Measurements from ENCODE around the gene GABPB1. TPM values are rescaled to one million over a fixed set of nuclear protein-coding genes. Genes with fewer than 3 reads are reported as not detected.
A peak's percentile ranks its signal among the peaks of the same experiment; 100 is the strongest.

Gene GABPB1
- polyA plus RNA-seq, 1 of the 3 experiments (the other 2 are of a cell fraction) = 12.8 TPM

GRCh38 chr15:50231761-50232160 lies 123.2 kb downstream of the GABPB1 start:
- Histone ChIP-seq H3K4me1 (ENCODE audit: control insufficient read depth in 1 of 2, insufficient read depth in 2 of 2, low read depth in 1 of 2, low read length in 1 of 2) (peaks cover 0 to 5% of the 10 kb centered on the region in 2 experiments; a peak in 1 of 4 replicates), H3K9ac (no peak overlapping the region), H2AFZ (ENCODE audit: low read depth) (no peak overlapping the region), H3F3A (replicated peaks; ENCODE audit: insufficient read depth) (no peaks in the 10 kb centered on the region), H3K4me3 (ENCODE audit: low read depth in 2 of 2, low read length in 1 of 2) (no peak overlapping the region), H3K36me3 (replicated peaks in 1 of 2; ENCODE audit: control insufficient read depth in 1 of 2, insufficient read depth in 2 of 2, low read length in 1 of 2) (no peaks in the 10 kb centered on the region), H4K20me1 (ENCODE audit: insufficient read depth) (no peaks in the 10 kb centered on the region), H3K9me3 (no peaks in the 10 kb centered on the region), H3K9me2 (no peaks in the 10 kb centered on the region), H3K27me3 (ENCODE audit: insufficient read depth) (no peaks in the 10 kb centered on the region), H3K27ac (ENCODE audit: low read depth in 2 of 2, low read length in 1 of 2) (no peak overlapping the region), H3K4me2 (no peak overlapping the region), H3K79me2 (ENCODE audit: insufficient read depth) (no peaks in the 10 kb centered on the region)
- DNase-seq = no peak
- CTCF ChIA-PET = no interaction called here
- TF ChIP-seq RCOR1 (IDR thresholded peaks at IDR 0.05; ENCODE audit: low read length) = no peak
- TF ChIP-seq POLR2AphosphoS5 (IDR thresholded peaks at IDR 0.05; ENCODE audit: low read depth, low read length) = no peak
- no peak for TF ChIP-seq SIN3A (IDR thresholded peaks at IDR 0.05; ENCODE audit: borderline replicate concordance, low read depth, low read length)
- no peak for TF ChIP-seq NFIC (IDR thresholded peaks at IDR 0.05; ENCODE audit: borderline replicate concordance)
- no peak for TF ChIP-seq FOXM1 (IDR thresholded peaks at IDR 0.05; ENCODE audit: low read depth)
- POLR2A ChIA-PET = no interaction called here

- Histone ChIP-seq H3K9me2 (no peaks in the 10 kb centered on the region), H4K20me1 (ENCODE audit: insufficient read depth) (no peaks in the 10 kb centered on the region), H3K9me3 (no peaks in the 10 kb centered on the region), H3K4me2 (no peak overlapping the region), H3F3A (replicated peaks; ENCODE audit: insufficient read depth) (no peaks in the 10 kb centered on the region), H3K4me1 (ENCODE audit: control insufficient read depth in 1 of 2, insufficient read depth in 2 of 2, low read depth in 1 of 2, low read length in 1 of 2) (peaks cover 0 to 5% of the 10 kb centered on the region in 2 experiments; a peak in 1 of 4 replicates), H2AFZ (ENCODE audit: low read depth) (no peak overlapping the region), H3K79me2 (ENCODE audit: insufficient read depth) (no peaks in the 10 kb centered on the region), H3K27me3 (ENCODE audit: insufficient read depth) (no peaks in the 10 kb centered on the region), H3K9ac (no peak overlapping the region), H3K27ac (ENCODE audit: low read depth in 2 of 2, low read length in 1 of 2) (no peak overlapping the region), H3K36me3 (replicated peaks in 1 of 2; ENCODE audit: control insufficient read depth in 1 of 2, insufficient read depth in 2 of 2, low read length in 1 of 2) (no peaks in the 10 kb centered on the region), H3K4me3 (ENCODE audit: low read depth in 2 of 2, low read length in 1 of 2) (no peak overlapping the region)
- no peak for TF ChIP-seq EZH2phosphoT487 (IDR thresholded peaks at IDR 0.05; ENCODE audit: borderline replicate concordance, low read depth)
- TF ChIP-seq CTCF (IDR thresholded peaks at IDR 0.05) = no peak
- TF ChIP-seq RAD21 (IDR thresholded peaks at IDR 0.05; ENCODE audit: low read length) = no peak
- TF ChIP-seq RFX5 (IDR thresholded peaks at IDR 0.05; ENCODE audit: low read length) = no peak
- no peak for TF ChIP-seq MAX (IDR thresholded peaks at IDR 0.05; ENCODE audit: low read depth)
- no peak for TF ChIP-seq SMC3 (IDR thresholded peaks at IDR 0.05; ENCODE audit: low read depth, low read length)
- no peak for TF ChIP-seq TCF12 (IDR thresholded peaks at IDR 0.05)
- no peak for TF ChIP-seq FOSL2 (IDR thresholded peaks at IDR 0.05; ENCODE audit: borderline replicate concordance, low read depth)
- no peak for TF ChIP-seq CHD2 (IDR thresholded peaks at IDR 0.05; ENCODE audit: low read length, partially characterized antibody)
- no peak for TF ChIP-seq ELF1 (IDR thresholded peaks at IDR 0.05)
- TF ChIP-seq ZBTB33 (IDR thresholded peaks at IDR 0.05; ENCODE audit: borderline replicate concordance, low read depth) = no peak
- no peak for TF ChIP-seq MXI1 (IDR thresholded peaks at IDR 0.05; ENCODE audit: low read depth, low read length)
- no peak for TF ChIP-seq FOXJ3 (CRISPR knock-in tag; IDR thresholded peaks at IDR 0.05)
- TF ChIP-seq TAF1 (IDR thresholded peaks at IDR 0.05; ENCODE audit: borderline replicate concordance, low read depth, low read length) = no peak
- no peak for TF ChIP-seq NRF1 (IDR thresholded peaks at IDR 0.05; ENCODE audit: low read depth, low read length)
- no peak for TF ChIP-seq POLR2AphosphoS5 (IDR thresholded peaks at IDR 0.05; ENCODE audit: low read depth, low read length)
- POLR2A ChIA-PET = no interaction called here
- WGBS (ENCODE audit: low lambda C conversion rate) = 68% methylated on average over 3 of the region's 3 CpGs
- peak; percentile 13 for DNase-seq
- CTCF ChIA-PET = interaction anchor here (1.1 to 1.2 kb wide), 2 partner anchors 16 to 87 kb away, joined by 4 read pairs; no protein-coding TSS in a partner anchor
These were observed 125.7 kb downstream of the GABPB1 start for GRCh38 chr15:50229336-50229735.
